K562 (cell line): Measurements from ENCODE around the gene MYO1D. TPM values are rescaled to one million over a fixed set of nuclear protein-coding genes. Genes with fewer than 3 reads are reported as not detected.
A peak's percentile ranks its signal among the peaks of the same experiment; 100 is the strongest.

ENCODE experiments used
- CBX1 ChIP-seq: sonication (generic); IDR thresholded peaks from 2 replicates; pipeline ENCODE4 v1.6.1; 2016; ENCODE audit warnings: antibody characterized with exemption, low read depth, mild to moderate bottlenecking
- CREM ChIP-seq: IDR thresholded peaks from 2 replicates; pipeline ENCODE4 v1.6.1; 2014; ENCODE audit warnings: antibody characterized with exemption, low read depth
- CTCFL ChIP-seq: IDR thresholded peaks from 2 replicates; pipeline ENCODE4 v1.6.1; 2011; ENCODE audit warnings: borderline replicate concordance, low read depth, mild to moderate bottlenecking, moderate library complexity, low read length; ENCODE audit not compliant: insufficient read depth, poor library complexity, severe bottlenecking
- ELF1 ChIP-seq: fragments of 200-800 bp; sonication (Bioruptor generic); IDR thresholded peaks from 2 replicates; pipeline ENCODE4 v1.6.1; 2016; ENCODE audit warnings: missing genetic modification characterization, missing compliant biosample characterization
- GMEB1 ChIP-seq: fragments of 250-450 bp; sonication (Bioruptor Pico); IDR thresholded peaks from 2 replicates; pipeline ENCODE4 v1.4.0; 2020; ENCODE audit warnings: mild to moderate bottlenecking
- HDAC1 ChIP-seq, 2 experiments: fragments of 450-650 bp; IDR thresholded peaks; 2 replicates each; pipeline ENCODE4 v1.6.1; 2016 to 2017; ENCODE audit warnings: inconsistent platforms in 1 of 2, mild to moderate bottlenecking in 1 of 2, moderate library complexity in 1 of 2
- HDGF ChIP-seq: fragments of 450-650 bp; IDR thresholded peaks from 2 replicates; pipeline ENCODE4 v1.6.1; 2016
- KLF13 ChIP-seq: fragments of 450-650 bp; IDR thresholded peaks from 2 replicates; pipeline ENCODE4 v1.6.1; 2016; ENCODE audit warnings: missing genetic modification characterization, low read depth, mild to moderate bottlenecking, missing compliant biosample characterization, moderate library complexity, borderline replicate concordance
- KLF16 ChIP-seq: IDR thresholded peaks from 2 replicates; pipeline ENCODE4 v1.6.1; 2016; ENCODE audit warnings: antibody characterized with exemption
- NFRKB ChIP-seq: fragments of 450-650 bp; IDR thresholded peaks from 2 replicates; pipeline ENCODE4 v1.6.1; 2016; ENCODE audit warnings: low read depth
- NR2C1 ChIP-seq, 2 experiments: fragments of 450-650 bp; IDR thresholded peaks; 2 replicates each; pipeline ENCODE4 v1.6.1; 2017; ENCODE audit warnings: mild to moderate bottlenecking in 2 of 2, antibody characterized with exemption in 1 of 2, inconsistent platforms in 1 of 2, missing compliant biosample characterization in 1 of 2, missing genetic modification characterization in 1 of 2
- POLR2G ChIP-seq: fragments of 200-400 bp; formaldehyde crosslinking; IDR thresholded peaks from 2 replicates; pipeline ENCODE4 v1.6.1; 2017; ENCODE audit warnings: low read depth, mild to moderate bottlenecking, antibody characterized with exemption, low read length, moderate library complexity
- RAD51 ChIP-seq: fragments of 450-650 bp; IDR thresholded peaks from 2 replicates; pipeline ENCODE4 v1.7.1; 2016; ENCODE audit warnings: low read depth, mild to moderate bottlenecking, borderline replicate concordance
- SIX5 ChIP-seq, 2 experiments: IDR thresholded peaks; 2 replicates each; pipeline ENCODE4 v1.6.1; 2011; ENCODE audit warnings: low read length in 2 of 2, borderline replicate concordance in 1 of 2, low read depth in 1 of 2, mild to moderate bottlenecking in 1 of 2, moderate library complexity in 1 of 2; ENCODE audit not compliant: insufficient read depth in 1 of 2
- TAF1 ChIP-seq: IDR thresholded peaks from 2 replicates; pipeline ENCODE4 v1.6.1; 2011; ENCODE audit warnings: mild to moderate bottlenecking, low read length, moderate library complexity; ENCODE audit not compliant: insufficient read depth, control insufficient read depth, severe bottlenecking; ENCODE audit errors: extremely low read depth
- THRAP3 ChIP-seq: fragments of 450-650 bp; IDR thresholded peaks from 2 replicates; pipeline ENCODE4 v1.6.1; 2016; ENCODE audit warnings: mild to moderate bottlenecking, inconsistent platforms, borderline replicate concordance
- TRIM25 ChIP-seq: fragments of 450-650 bp; IDR thresholded peaks from 2 replicates; pipeline ENCODE4 v1.7.0; 2016; ENCODE audit warnings: borderline replicate concordance
- ZBTB34 ChIP-seq: fragments of 250-450 bp; sonication (Bioruptor Pico); IDR thresholded peaks from 2 replicates; pipeline ENCODE4 v1.8.0; 2021; ENCODE audit warnings: mild to moderate bottlenecking, moderate library complexity
- ZNF23 ChIP-seq: fragments of 250-450 bp; sonication (Bioruptor Pico); IDR thresholded peaks from 2 replicates; pipeline ENCODE4 v1.4.0; 2020; ENCODE audit warnings: mild to moderate bottlenecking
- ZNF586 ChIP-seq: fragments of 450-650 bp; formaldehyde crosslinking; conservative IDR thresholded peaks from 2 replicates; pipeline ENCODE4 v1.4.0; 2020; ENCODE audit warnings: mild to moderate bottlenecking, moderate library complexity
- ZNF644 ChIP-seq: fragments of 200-800 bp; sonication (Bioruptor generic); IDR thresholded peaks from 2 replicates; pipeline ENCODE4 v1.6.1; 2016; ENCODE audit warnings: low read depth, missing genetic modification characterization, missing compliant biosample characterization
- polyA plus RNA-seq, 8 experiments: library from polyadenylated mRNA; depleted of rRNA in 4 of 8; stranded (reverse) in 5 of 8; unstranded in 3 of 8; fragments of >200 nt; fragmentation: Nextera tagmentation in 2 of 8; fragmentation: Illumina TruSeq in 1 of 8; extraction: Ambion mirVana in 2 of 8; extraction: Trizol in 1 of 8; gene quantifications; 2 replicates each; pipeline versions ENCODE4 v1.2.1 to v1.2.3, GENCODE V29; 2011 to 2014; ENCODE audit warnings: inconsistent platforms in 1 of 8, missing spikeins in 1 of 8
- total RNA-seq, 7 experiments: library from RNA; depleted of rRNA in 6 of 7; stranded (reverse); fragments of >200 nt in 6 of 7; fragmentation: Illumina TruSeq in 2 of 7; extraction: Trizol in 2 of 7; gene quantifications; 2 replicates each; pipeline versions ENCODE4 v1.2.1 to v1.2.3, GENCODE V29; 2011 to 2021; ENCODE audit warnings: low replicate concordance in 1 of 7

MYO1D gene
- total and polyA plus RNA-seq, 9 of the 15 experiments (the other 6 are each of a cell fraction or from before 2014, with no cell fraction given): 2.1 to 71.2 (median 45.4) TPM

- TF ChIP-seq GMEB1 (CRISPR knock-in tag): peak; percentile 16; the same call in 1 of the 2 replicates
- no peak for TF ChIP-seq ELF1 (tag)
- no peak for TF ChIP-seq CREM
- TF ChIP-seq POLR2G: peak; percentile 78
- no peak for TF ChIP-seq RAD51
- peak; percentile 21 for TF ChIP-seq TAF1
- TF ChIP-seq CBX1: no peak
- no peak for TF ChIP-seq NR2C1 (IDR thresholded peaks at IDR 0.05)
- no peak for TF ChIP-seq NR2C1 (tag; IDR thresholded peaks at IDR 0.05)
- TF ChIP-seq ZNF644 (tag): 0 out of 2 replicates have a peak, but pooled peaks have one; percentile 59
- TF ChIP-seq CTCFL: peak; percentile 9
- no peak for TF ChIP-seq ZNF23 (CRISPR knock-in tag)
- no peak for TF ChIP-seq HDGF
- no peak for TF ChIP-seq TRIM25
- no peak for TF ChIP-seq ZBTB34 (CRISPR knock-in tag)
- TF ChIP-seq ZNF586 (CRISPR knock-in tag): no peak
- no peak for TF ChIP-seq THRAP3
- no peak for TF ChIP-seq NFRKB
- TF ChIP-seq KLF16: no peak
- no peak for TF ChIP-seq SIX5 (IDR thresholded peaks at IDR 0.05; ENCODE audit: borderline replicate concordance in 1 of 2, insufficient read depth in 1 of 2, low read depth in 1 of 2, low read length in 2 of 2)
- no peak for TF ChIP-seq KLF13 (tag)
- TF ChIP-seq HDAC1 (IDR thresholded peaks at IDR 0.05): no peak
Observed at GRCh38 chr17:32486701-32487472, 390.0 kb downstream of the MYO1D start, which contains the start of gene CDK5R1 (continued).
